ENCODE data around the gene GNL2. TPM values are rescaled to one million over a fixed set of nuclear protein-coding genes. Genes with fewer than 3 reads are reported as not detected.
"Not testable (repeated sequence)": the region's sequence is repeated elsewhere in the genome, so short reads cannot be mapped to it uniquely, and the experiment has no call there.

Gene GNL2
- total RNA-seq, 2 experiments from 2014 or later, result 43.4 to 44.5 TPM

DNA sequence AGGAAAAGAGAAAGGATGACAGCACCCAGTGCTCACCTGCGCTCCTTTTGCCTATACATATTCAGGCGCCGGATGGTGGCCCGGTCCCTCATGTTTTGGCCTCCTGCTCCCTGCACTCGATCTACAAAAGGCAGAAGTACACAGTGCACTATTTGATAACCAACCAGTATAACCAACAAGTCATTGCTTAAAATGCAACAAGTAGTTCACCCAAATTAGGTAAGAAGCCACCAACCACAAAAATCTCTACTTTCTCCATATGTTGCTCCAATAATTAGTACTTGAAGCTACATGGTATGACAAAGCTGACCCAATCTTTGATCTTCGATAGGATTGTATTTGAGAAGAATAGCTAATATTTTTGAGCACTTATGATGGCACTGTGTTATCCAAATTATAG, 2.0 kb downstream of the GNL2 start:
- TF ChIP-seq, protein P1, sequence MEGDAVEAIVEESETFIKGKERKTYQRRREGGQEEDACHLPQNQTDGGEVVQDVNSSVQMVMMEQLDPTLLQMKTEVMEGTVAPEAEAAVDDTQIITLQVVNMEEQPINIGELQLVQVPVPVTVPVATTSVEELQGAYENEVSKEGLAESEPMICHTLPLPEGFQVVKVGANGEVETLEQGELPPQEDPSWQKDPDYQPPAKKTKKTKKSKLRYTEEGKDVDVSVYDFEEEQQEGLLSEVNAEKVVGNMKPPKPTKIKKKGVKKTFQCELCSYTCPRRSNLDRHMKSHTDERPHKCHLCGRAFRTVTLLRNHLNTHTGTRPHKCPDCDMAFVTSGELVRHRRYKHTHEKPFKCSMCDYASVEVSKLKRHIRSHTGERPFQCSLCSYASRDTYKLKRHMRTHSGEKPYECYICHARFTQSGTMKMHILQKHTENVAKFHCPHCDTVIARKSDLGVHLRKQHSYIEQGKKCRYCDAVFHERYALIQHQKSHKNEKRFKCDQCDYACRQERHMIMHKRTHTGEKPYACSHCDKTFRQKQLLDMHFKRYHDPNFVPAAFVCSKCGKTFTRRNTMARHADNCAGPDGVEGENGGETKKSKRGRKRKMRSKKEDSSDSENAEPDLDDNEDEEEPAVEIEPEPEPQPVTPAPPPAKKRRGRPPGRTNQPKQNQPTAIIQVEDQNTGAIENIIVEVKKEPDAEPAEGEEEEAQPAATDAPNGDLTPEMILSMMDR (IDR thresholded peaks at IDR 0.05), result no peak
- no peak for ATAC-seq (ENCODE audit: poor library complexity)

GRCh38 chr1:37588939-37589338, 6.8 kb downstream of the GNL2 start:
- H3K9me3 ChIP-seq (ENCODE audit: control insufficient read depth in 1 of 2, insufficient read depth in 1 of 2, low read length in 2 of 2), result no peaks in the 10 kb centered on the region
- DNase-seq (no peak), ATAC-seq (ENCODE audit: poor library complexity) (no peak)
- peaks cover 14% of the 10 kb centered on the region for H3K4me1 Mint-ChIP-seq (ENCODE audit: low read depth)
- intact Hi-C loops (cut with DNase I, micrococcal nuclease), result no loop called here
- POLR2A ChIA-PET, result no interaction called here
- no peaks in the 10 kb centered on the region for H3K27me3 Mint-ChIP-seq
- CTCF ChIA-PET, result no interaction called here
- H3K4me1 ChIP-seq (ENCODE audit: insufficient read depth, low read length), result peaks cover under 1% of the 10 kb centered on the region
- H3K27ac ChIP-seq (ENCODE audit: low read depth in 1 of 2, low read length in 2 of 2), result no peak overlapping the region
- no peaks in the 10 kb centered on the region for H3K27me3 ChIP-seq (ENCODE audit: control insufficient read depth in 1 of 2, insufficient read depth in 2 of 2, low read length in 2 of 2)
- TF ChIP-seq, protein P1 (IDR thresholded peaks at IDR 0.05), result no peak
- no peak overlapping the region for H3K4me3 ChIP-seq (ENCODE audit: low read length)
- H3K27ac Mint-ChIP-seq, result no peak overlapping the region
- H3K4me3 Mint-ChIP-seq, result no peak overlapping the region
- H3K36me3 Mint-ChIP-seq (ENCODE audit: low read depth), result peaks cover 89% of the 10 kb centered on the region
- H3K9me3 Mint-ChIP-seq, result no peaks in the 10 kb centered on the region
- H3K36me3 ChIP-seq (ENCODE audit: insufficient read depth, low read length), result peaks cover 81% of the 10 kb centered on the region

More for the DNA sequence above, 2.0 kb downstream of the GNL2 start:
- ChIA-PET CTCF (interaction anchor here (1.1 kb wide), 1 partner anchor 9 kb away, joined by 3 read pairs; no protein-coding TSS in a partner anchor), POLR2A (interaction anchor here (0.6 to 0.7 kb wide), 2 partner anchors 37 to 214 kb away, joined by 3 read pairs; partner anchors contain the start of genes C1orf122 and DNALI1)
- H3K4me1 ChIP-seq (ENCODE audit: insufficient read depth, low read length), result peaks cover 22% of the 10 kb centered on the region
- H3K36me3 ChIP-seq (ENCODE audit: insufficient read depth, low read length), result peaks cover 44% of the 10 kb centered on the region
- Mint-ChIP-seq H3K4me1 (ENCODE audit: low read depth) (peaks cover 34% of the 10 kb centered on the region), H3K4me3 (peak overlapping the region; percentile 23), H3K27me3 (no peaks in the 10 kb centered on the region), H3K36me3 (ENCODE audit: low read depth) (peaks cover 60% of the 10 kb centered on the region), H3K27ac (peak overlapping the region; percentile 51), H3K9me3 (no peaks in the 10 kb centered on the region)
- no peaks in the 10 kb centered on the region for H3K27me3 ChIP-seq (ENCODE audit: control insufficient read depth in 1 of 2, insufficient read depth in 2 of 2, low read length in 2 of 2)
- no peaks in the 10 kb centered on the region for H3K9me3 ChIP-seq (ENCODE audit: control insufficient read depth in 1 of 2, insufficient read depth in 1 of 2, low read length in 2 of 2)
- no peak for DNase-seq
- H3K27ac ChIP-seq (ENCODE audit: low read depth in 1 of 2, low read length in 2 of 2), result no peak overlapping the region
- intact Hi-C loops (cut with DNase I, micrococcal nuclease), result loop anchor here (2.0 kb wide), 2 partner anchors 79 to 89 kb away; partner anchors contain the start of gene MEAF6 (in 1 of the 2)
- no peak overlapping the region for H3K4me3 ChIP-seq (ENCODE audit: low read length)

GRCh38 chr1:37584544-37584943, 11.2 kb downstream of the GNL2 start:
- H3K36me3 ChIP-seq (ENCODE audit: insufficient read depth, low read length), result peaks cover 81% of the 10 kb centered on the region
- CTCF ChIA-PET, H3K27me3 Mint-ChIP-seq: not testable (repeated sequence)

DNA sequence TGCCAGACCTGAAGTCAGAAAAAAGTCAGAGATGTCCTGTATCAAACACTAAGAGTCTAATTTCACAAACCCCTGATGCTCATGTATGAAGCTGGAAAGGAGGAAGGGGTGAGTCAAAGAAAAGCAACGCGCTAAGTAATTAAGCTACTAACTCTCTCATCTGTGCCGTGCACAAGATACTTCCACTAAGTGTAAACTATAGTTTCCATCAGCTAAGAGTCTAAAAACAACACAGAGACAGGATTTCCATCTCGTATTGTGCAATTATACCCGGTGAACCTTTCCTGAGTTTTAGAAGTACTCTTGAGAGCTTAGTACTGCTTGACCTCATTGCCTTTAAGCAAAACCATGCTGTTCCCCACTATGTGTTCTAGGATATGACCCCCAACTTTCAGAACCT, 20.0 kb downstream of the GNL2 start:
- DNase-seq (no peak), ATAC-seq (ENCODE audit: poor library complexity) (no peak)
- ChIA-PET POLR2A (no interaction called here), CTCF (no interaction called here)
- no peak overlapping the region for H3K4me3 Mint-ChIP-seq
- no peaks in the 10 kb centered on the region for H3K9me3 ChIP-seq (ENCODE audit: control insufficient read depth in 1 of 2, insufficient read depth in 1 of 2, low read length in 2 of 2)
- no peaks in the 10 kb centered on the region for H3K27me3 Mint-ChIP-seq
- peaks cover 87% of the 10 kb centered on the region for H3K36me3 Mint-ChIP-seq (ENCODE audit: low read depth)
- no peaks in the 10 kb centered on the region for H3K4me1 ChIP-seq (ENCODE audit: insufficient read depth, low read length)
- no peaks in the 10 kb centered on the region for H3K27me3 ChIP-seq (ENCODE audit: control insufficient read depth in 1 of 2, insufficient read depth in 2 of 2, low read length in 2 of 2)
- no peak overlapping the region for H3K27ac ChIP-seq (ENCODE audit: low read depth in 1 of 2, low read length in 2 of 2)
- peaks cover 2% of the 10 kb centered on the region for H3K4me1 Mint-ChIP-seq (ENCODE audit: low read depth)
- no peak overlapping the region for H3K27ac Mint-ChIP-seq
- peaks cover 87% of the 10 kb centered on the region for H3K36me3 ChIP-seq (ENCODE audit: insufficient read depth, low read length)
- TF ChIP-seq, protein P1 (IDR thresholded peaks at IDR 0.05), result no peak
- no peak overlapping the region for H3K4me3 ChIP-seq (ENCODE audit: low read length)
- no peaks in the 10 kb centered on the region for H3K9me3 Mint-ChIP-seq
- intact Hi-C loops (cut with DNase I, micrococcal nuclease), result no loop called here

More at GRCh38 chr1:37584544-37584943, 11.2 kb downstream of the GNL2 start:
- H3K4me3 ChIP-seq (ENCODE audit: low read length); H3K9me3 ChIP-seq (ENCODE audit: control insufficient read depth in 1 of 2, insufficient read depth in 1 of 2, low read length in 2 of 2); H3K4me3 Mint-ChIP-seq; H3K27ac ChIP-seq (ENCODE audit: low read depth in 1 of 2, low read length in 2 of 2); POLR2A ChIA-PET; intact Hi-C loops (cut with DNase I, micrococcal nuclease); H3K27ac Mint-ChIP-seq; DNase-seq; H3K4me1 ChIP-seq (ENCODE audit: insufficient read depth, low read length); ATAC-seq (ENCODE audit: poor library complexity); H3K27me3 ChIP-seq (ENCODE audit: control insufficient read depth in 1 of 2, insufficient read depth in 2 of 2, low read length in 2 of 2); H3K9me3 Mint-ChIP-seq: not testable (repeated sequence)
- Mint-ChIP-seq H3K4me1 (ENCODE audit: low read depth) (peaks cover 12% of the 10 kb centered on the region), H3K36me3 (ENCODE audit: low read depth) (peaks cover 92% of the 10 kb centered on the region)
